ENCODE results near the gene IL10. TPM values are rescaled to one million over a fixed set of nuclear protein-coding genes. Genes with fewer than 3 reads are reported as not detected.

The IL10 gene
- total RNA-seq, 1 donor from 2014 or later = 3.4 TPM

- Mint-ChIP-seq H3K27me3 (no peaks in the 10 kb centered on the region), H3K4me1 (peaks cover 73% of the 10 kb centered on the region), H3K9me3 (no peaks in the 10 kb centered on the region), H3K27ac (no peak overlapping the region), H3K4me3 (no peak overlapping the region), H3K36me3 (ENCODE audit: low read depth) (no peaks in the 10 kb centered on the region)
- POLR2A ChIA-PET = interaction anchor here (1.1 to 1.4 kb wide), 2 partner anchors 57 to 110 kb away, joined by 3 read pairs; no protein-coding TSS in a partner anchor
- TF ChIP-seq CTCF (IDR thresholded peaks at IDR 0.05) = no peak
- intact Hi-C loops (cut with micrococcal nuclease) = no loop called here
- ATAC-seq (ENCODE audit: low read depth) = no peak
- DNase-seq = no peak
- CTCF ChIA-PET = interaction anchor here (2.0 to 2.9 kb wide), 3 partner anchors 57 to 115 kb away, joined by 7 to 14 read pairs (median 12); no protein-coding TSS in a partner anchor
Observed at GRCh38 chr1:206796981-206797402, 24.7 kb upstream of the IL10 start.

GRCh38 chr1:206796116-206796515 is 23.8 kb upstream of the IL10 start:
- Mint-ChIP-seq H3K9me3 (no peaks in the 10 kb centered on the region), H3K27ac (no peak overlapping the region), H3K4me3 (no peak overlapping the region), H3K27me3 (no peaks in the 10 kb centered on the region), H3K4me1 (peaks cover 76% of the 10 kb centered on the region), H3K36me3 (ENCODE audit: low read depth) (no peaks in the 10 kb centered on the region)
- ATAC-seq (ENCODE audit: low read depth) = no peak
- CTCF ChIA-PET = interaction anchor here (0.8 to 2.5 kb wide), 4 partner anchors 13 to 116 kb away, joined by 3 to 17 read pairs (median 8); partner anchors contain the start of gene IL10
- intact Hi-C loops (cut with micrococcal nuclease) = no loop called here
- no peak for TF ChIP-seq CTCF (IDR thresholded peaks at IDR 0.05)
- no peak for DNase-seq
- POLR2A ChIA-PET = interaction anchor here (1.0 kb wide), 1 partner anchor 25 kb away, joined by 5 read pairs; no protein-coding TSS in a partner anchor

- peak; percentile 13 for ATAC-seq (ENCODE audit: low read depth)
- Mint-ChIP-seq H3K4me3 (peak overlapping the region; percentile 44), H3K27ac (peak overlapping the region; percentile 94), H3K9me3 (no peaks in the 10 kb centered on the region), H3K4me1 (peaks cover 84% of the 10 kb centered on the region), H3K27me3 (no peaks in the 10 kb centered on the region), H3K36me3 (ENCODE audit: low read depth) (no peaks in the 10 kb centered on the region)
- CTCF ChIA-PET = interaction anchor here (0.8 to 2.5 kb wide), 6 partner anchors 8 to 60 kb away, joined by 3 to 17 read pairs (median 5); partner anchors contain the start of gene IL10
- POLR2A ChIA-PET = interaction anchor here (0.5 to 1.8 kb wide), 9 partner anchors 9 to 55 kb away, joined by 3 to 8 read pairs (median 4); partner anchors contain the start of gene IL10
- intact Hi-C loops (cut with micrococcal nuclease) = loop anchor here (1.0 to 5.0 kb wide), 2 partner anchors 9 to 113 kb away; no protein-coding TSS in a partner anchor
- DNase-seq = no peak
- no peak for TF ChIP-seq CTCF (IDR thresholded peaks at IDR 0.05)
Observed at GRCh38 chr1:206794294-206794908, 22.1 kb upstream of the IL10 start.

GRCh38 chr1:206793620-206794019 is 21.3 kb upstream of the IL10 start:
- ChIA-PET CTCF (interaction anchor here (1.0 to 2.5 kb wide), 4 partner anchors 10 to 59 kb away, joined by 4 to 17 read pairs (median 7); partner anchors contain the start of gene IL10), POLR2A (interaction anchor here (0.8 to 1.5 kb wide), 9 partner anchors 9 to 58 kb away, joined by 3 to 9 read pairs (median 4); partner anchors contain the start of gene IL10)
- H3K4me1 Mint-ChIP-seq = peaks cover 85% of the 10 kb centered on the region
- TF ChIP-seq CTCF (IDR thresholded peaks at IDR 0.05) = no peak
- DNase-seq = no peak
- no peaks in the 10 kb centered on the region for H3K36me3 Mint-ChIP-seq (ENCODE audit: low read depth)
- no peaks in the 10 kb centered on the region for H3K27me3 Mint-ChIP-seq
- peak overlapping the region; percentile 94 for H3K27ac Mint-ChIP-seq
- no peak for ATAC-seq (ENCODE audit: low read depth)
- intact Hi-C loops (cut with micrococcal nuclease) = loop anchor here (1.0 to 5.0 kb wide), 3 partner anchors 9 to 114 kb away; no protein-coding TSS in a partner anchor
- H3K4me3 Mint-ChIP-seq = peak overlapping the region; percentile 38
- no peaks in the 10 kb centered on the region for H3K9me3 Mint-ChIP-seq

Measured in activated B cell treated with CpG ODN at 0.5 μM for 24 hours (primary cell).